Transverse colon (tissue), 3 donors: ENCODE data around the gene AQP5.

Source experiments
- POLR2A ChIP-seq: fragments of 450-650 bp; IDR thresholded peaks from one replicate; pipeline ENCODE4 v1.6.1; 2016; ENCODE audit warnings: antibody characterized with exemption, mild to moderate bottlenecking, moderate library complexity
- TF ChIP-seq, protein P1 (sequence below), 5 experiments: fragments of 200-600 bp in 3 of 5; fragments of 450-650 bp in 2 of 5; sonication (generic) in 3 of 5; IDR thresholded peaks; 1 replicate in 2 of 5; 2 replicates in 3 of 5; pipeline ENCODE4 v1.5.1; 2016 to 2017; ENCODE audit warnings: antibody characterized with exemption in 5 of 5, inconsistent platforms in 3 of 5, mild to moderate bottlenecking in 2 of 5, moderate library complexity in 1 of 5

DNA sequence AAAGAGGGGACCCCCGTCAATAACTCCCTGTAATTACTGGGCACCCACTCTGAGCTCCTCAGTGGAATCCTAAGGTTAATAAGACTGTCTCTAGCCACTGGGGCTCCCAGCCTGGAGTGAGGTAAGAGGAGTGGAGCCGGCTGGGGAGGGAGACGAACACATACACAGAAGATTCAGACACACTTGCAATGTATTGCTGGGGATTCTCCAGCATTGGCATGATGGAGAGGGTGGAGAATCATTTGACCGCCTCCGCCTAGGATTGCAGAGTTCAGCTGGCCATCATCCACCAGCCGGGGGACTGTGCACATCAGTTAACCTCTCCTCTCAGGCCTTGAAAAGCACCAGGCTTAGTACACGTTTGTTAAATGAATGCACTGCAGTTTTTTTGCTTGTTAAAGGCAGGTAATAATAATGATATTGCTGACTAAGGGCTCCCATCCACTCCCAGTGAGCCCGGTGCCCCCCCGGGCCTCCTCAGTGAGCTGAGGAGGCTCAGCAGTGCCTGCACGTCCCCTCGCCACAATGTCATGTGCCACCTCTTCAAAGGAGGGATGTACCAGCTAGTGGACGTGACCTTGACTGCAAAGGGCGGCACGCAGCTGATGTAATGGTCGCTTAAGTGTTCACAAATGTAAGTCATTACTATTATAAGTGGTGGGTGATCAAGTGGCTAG is 37.7 kb upstream of the AQP5 start:
- TF ChIP-seq, protein P1, sequence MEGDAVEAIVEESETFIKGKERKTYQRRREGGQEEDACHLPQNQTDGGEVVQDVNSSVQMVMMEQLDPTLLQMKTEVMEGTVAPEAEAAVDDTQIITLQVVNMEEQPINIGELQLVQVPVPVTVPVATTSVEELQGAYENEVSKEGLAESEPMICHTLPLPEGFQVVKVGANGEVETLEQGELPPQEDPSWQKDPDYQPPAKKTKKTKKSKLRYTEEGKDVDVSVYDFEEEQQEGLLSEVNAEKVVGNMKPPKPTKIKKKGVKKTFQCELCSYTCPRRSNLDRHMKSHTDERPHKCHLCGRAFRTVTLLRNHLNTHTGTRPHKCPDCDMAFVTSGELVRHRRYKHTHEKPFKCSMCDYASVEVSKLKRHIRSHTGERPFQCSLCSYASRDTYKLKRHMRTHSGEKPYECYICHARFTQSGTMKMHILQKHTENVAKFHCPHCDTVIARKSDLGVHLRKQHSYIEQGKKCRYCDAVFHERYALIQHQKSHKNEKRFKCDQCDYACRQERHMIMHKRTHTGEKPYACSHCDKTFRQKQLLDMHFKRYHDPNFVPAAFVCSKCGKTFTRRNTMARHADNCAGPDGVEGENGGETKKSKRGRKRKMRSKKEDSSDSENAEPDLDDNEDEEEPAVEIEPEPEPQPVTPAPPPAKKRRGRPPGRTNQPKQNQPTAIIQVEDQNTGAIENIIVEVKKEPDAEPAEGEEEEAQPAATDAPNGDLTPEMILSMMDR (IDR thresholded peaks at IDR 0.05) = no peak
- no peak for TF ChIP-seq POLR2A
